A549 (cell line): ENCODE results near the gene TMSB4X. TPM values are rescaled to one million over a fixed set of nuclear protein-coding genes. Genes with fewer than 3 reads are reported as not detected.

ENCODE experiments used
- ATAC-seq, 2 experiments: fragments of 200-7000 bp in 1 of 2; fragments of >200 bp in 1 of 2; cut with Nextera tagmentation in 1 of 2; cut with Tn5 transposase in 1 of 2; 3 replicates each; pipeline versions ENCODE4 v1.8.0 to v1.9.1; 2018 to 2020; ENCODE audit warnings: mild to moderate bottlenecking in 1 of 2, moderate library complexity in 1 of 2
- CTCF ChIA-PET: fragments of 300-600 bp; sonication (Branson Sonifier 250); formaldehyde crosslinking; extraction: SDS; loops from one replicate; lab custom pipeline; 2021; ENCODE audit warnings: antibody characterized with exemption, inconsistent platforms; lab: Yijun Ruan, JAX
- POLR2A ChIA-PET: fragments of 350-600 bp; formaldehyde crosslinking; extraction: SDS; loops from one replicate; lab custom pipeline; 2021; ENCODE audit warnings: antibody characterized with exemption, inconsistent platforms; lab: Yijun Ruan, JAX
- DNase-seq, 2 experiments: peaks; one replicate each; pipeline versions ENCODE4 v3.0.0 to v3.0.0-alpha.2; 2011 to 2016; ENCODE audit warnings: low read depth in 1 of 2, low spot score in 1 of 2
- FAIRE-seq: peaks from 2 replicates; lab custom pipeline; 2011; peaks lifted over from hg19 to GRCh38; lab: Jason Lieb, UNC
- H3K27ac ChIP-seq, 2 experiments: fragments of >200 bp; sonication (Bioruptor Twin); formaldehyde crosslinking; 3 replicates each; pipeline ENCODE4 v1.5.1; 2016 to 2017
- H3K4me1 ChIP-seq: fragments of >200 bp; sonication (Bioruptor Twin); formaldehyde crosslinking; 3 replicates; pipeline ENCODE4 v1.6.1; 2016
- H3K4me2 ChIP-seq: fragments of >200 bp; sonication (Bioruptor Twin); formaldehyde crosslinking; 3 replicates; pipeline ENCODE4 v1.6.1; 2016
- H3K4me3 ChIP-seq: fragments of >200 bp; sonication (Bioruptor Twin); formaldehyde crosslinking; 3 replicates; pipeline ENCODE4 v1.5.1; 2016
- H3K9me3 ChIP-seq: fragments of >200 bp; sonication (Bioruptor Twin); formaldehyde crosslinking; 3 replicates; pipeline ENCODE4 v1.6.1; 2016
- BHLHE40 ChIP-seq: IDR thresholded peaks from 2 replicates; pipeline ENCODE4 v1.6.1; 2012; ENCODE audit warnings: low read depth, low read length, inconsistent platforms
- CBX2 ChIP-seq: fragments of 200-600 bp; sonication (generic); IDR thresholded peaks from 2 replicates; pipeline ENCODE4 v1.6.1; 2016; ENCODE audit warnings: low read depth, mild to moderate bottlenecking, borderline replicate concordance
- CBX8 ChIP-seq: fragments of 200-600 bp; sonication (generic); IDR thresholded peaks from 2 replicates; pipeline ENCODE4 v1.6.1; 2016
- CEBPB ChIP-seq, 2 experiments: fragments of >200 bp in 1 of 2; sonication (Bioruptor Twin) in 1 of 2; formaldehyde crosslinking in 1 of 2; IDR thresholded peaks; 2 replicates each; pipeline ENCODE4 v1.6.1; 2012 to 2016
- CHD4 ChIP-seq: fragments of 200-600 bp; sonication (generic); IDR thresholded peaks from 2 replicates; pipeline ENCODE4 v1.6.1; 2016; ENCODE audit warnings: antibody characterized with exemption, mild to moderate bottlenecking, borderline replicate concordance
- ELK1 ChIP-seq: fragments of 150-350 bp; IDR thresholded peaks from 2 replicates; pipeline ENCODE4 v1.6.1; 2014; ENCODE audit warnings: low read depth, mild to moderate bottlenecking, low read length
- ESRRA ChIP-seq: fragments of 150-350 bp; IDR thresholded peaks from 2 replicates; pipeline ENCODE4 v1.6.1; 2014; ENCODE audit warnings: mild to moderate bottlenecking, low read length, borderline replicate concordance
- FOSB ChIP-seq: fragments of 250-450 bp; sonication (Bioruptor Pico); IDR thresholded peaks from 2 replicates; pipeline ENCODE4 v1.5.0; 2020; ENCODE audit warnings: mild to moderate bottlenecking, moderate library complexity
- FOSL2 ChIP-seq, 2 experiments: fragments of 450-650 bp in 1 of 2; fragments of >200 bp in 1 of 2; sonication (Bioruptor Twin) in 1 of 2; formaldehyde crosslinking; IDR thresholded peaks; 2 replicates each; pipeline versions ENCODE4 v1.5.0 to v1.6.1; 2016 to 2020; ENCODE audit warnings: mild to moderate bottlenecking in 1 of 2, moderate library complexity in 1 of 2
- HEYL ChIP-seq: fragments of 250-450 bp; sonication (Bioruptor Pico); IDR thresholded peaks from 2 replicates; pipeline ENCODE4 v1.8.0; 2021; ENCODE audit warnings: mild to moderate bottlenecking, moderate library complexity
- HOXB13 ChIP-seq: fragments of 250-450 bp; sonication (Bioruptor Pico); IDR thresholded peaks from 2 replicates; pipeline ENCODE4 v1.5.0; 2020; ENCODE audit warnings: low read depth, mild to moderate bottlenecking, moderate library complexity
- JUN ChIP-seq, 2 experiments: fragments of >200 bp; sonication (Bioruptor Twin); formaldehyde crosslinking; IDR thresholded peaks; 2 replicates in 1 of 2; 3 replicates in 1 of 2; pipeline ENCODE4 v1.6.1; 2016 to 2017
- MAFK ChIP-seq: fragments of 450-650 bp; IDR thresholded peaks from 2 replicates; pipeline ENCODE4 v1.6.1; 2014; ENCODE audit not compliant: partially characterized antibody
- NPAS2 ChIP-seq: fragments of 250-450 bp; sonication (Bioruptor Pico); IDR thresholded peaks from 2 replicates; pipeline ENCODE4 v1.8.0; 2022; ENCODE audit warnings: mild to moderate bottlenecking, moderate library complexity, borderline replicate concordance
- POLR2A ChIP-seq: IDR thresholded peaks from 2 replicates; pipeline ENCODE4 v1.6.1; 2012; ENCODE audit warnings: mild to moderate bottlenecking, low read length
- POLR2AphosphoS2 ChIP-seq: conservative IDR thresholded peaks from 2 replicates; pipeline ENCODE4 v1.6.1; 2012; ENCODE audit warnings: low read length, improper control_type of control experiment, inconsistent platforms
- RARB ChIP-seq: fragments of 250-450 bp; sonication (Bioruptor Pico); IDR thresholded peaks from 2 replicates; pipeline ENCODE4 v1.8.0; 2021; ENCODE audit warnings: mild to moderate bottlenecking, moderate library complexity
- RFX5 ChIP-seq: fragments of 450-650 bp; IDR thresholded peaks from 2 replicates; pipeline ENCODE4 v1.7.1; 2014; ENCODE audit warnings: antibody characterized with exemption, mild to moderate bottlenecking, moderate library complexity
- RNF2 ChIP-seq: fragments of 200-600 bp; sonication (generic); IDR thresholded peaks from 2 replicates; pipeline ENCODE4 v1.6.1; 2016; ENCODE audit warnings: low read depth, mild to moderate bottlenecking, antibody characterized with exemption, moderate library complexity, borderline replicate concordance
- SREBF2 ChIP-seq: fragments of 450-650 bp; IDR thresholded peaks from 2 replicates; pipeline ENCODE4 v1.6.1; 2014; ENCODE audit warnings: mild to moderate bottlenecking, moderate library complexity
- TFCP2L1 ChIP-seq: fragments of 250-450 bp; sonication (Bioruptor Pico); IDR thresholded peaks from 2 replicates; pipeline ENCODE4 v1.5.0; 2021; ENCODE audit warnings: mild to moderate bottlenecking
- ZNF302 ChIP-seq: fragments of 250-450 bp; sonication (Bioruptor Pico); IDR thresholded peaks from 2 replicates; pipeline ENCODE4 v1.9.0; 2021; ENCODE audit warnings: inconsistent platforms, mild to moderate bottlenecking, moderate library complexity
- WGBS: methylation state at CpG from one replicate; pipeline ENCODE4 v1.1.6; 2017; ENCODE audit errors: missing lambda C conversion rate; 5-methylcytosine and 5-hydroxymethylcytosine counted together
- polyA plus RNA-seq, 4 experiments: library from polyadenylated mRNA; depleted of rRNA in 3 of 4; stranded (reverse); fragments of >200 nt; fragmentation: RNase III in 1 of 4; extraction: RNeasy Plus Mini Kit Qiagen cat#74134 plus additional on column Dnase treatment in 1 of 4; gene quantifications; 2 replicates in 3 of 4; 3 replicates in 1 of 4; pipeline ENCODE4 v1.2.3, GENCODE V29; 2011 to 2017
- TF ChIP-seq, protein P1 (sequence below): fragments of 250-450 bp; sonication (Bioruptor Pico); IDR thresholded peaks from 2 replicates; pipeline ENCODE4 v1.5.0; 2020; ENCODE audit warnings: low read depth, mild to moderate bottlenecking, moderate library complexity

The TMSB4X gene
- polyA plus RNA-seq, 2 of the 4 experiments (the other 2 are of a cell fraction) = 3,130 to 7,447 TPM

- DNase-seq = no peak
Measured at GRCh38 chrX:13008189-13008533, 33.3 kb downstream of the TMSB4X start.

GRCh38 chrX:13008851-13009250 lies 33.9 kb downstream of the TMSB4X start:
- FAIRE-seq = peak; percentile 76
- H3K4me2 ChIP-seq = peak overlapping the region; percentile 61
- no peak overlapping the region for H3K4me3 ChIP-seq
- no peaks in the 10 kb centered on the region for H3K9me3 ChIP-seq
- peak overlapping the region; percentile 61 to 86; a peak in 5 of 6 replicates for H3K27ac ChIP-seq
- TF ChIP-seq BHLHE40 (no peak), HEYL (CRISPR knock-in tag) (no peak), JUN (IDR thresholded peaks at IDR 0.05) (no peak), CBX2 (no peak), FOSL2 (IDR thresholded peaks at IDR 0.05) (no peak), FOSL2 (CRISPR knock-in tag; IDR thresholded peaks at IDR 0.05) (no peak), TFCP2L1 (CRISPR knock-in tag) (no peak), POLR2AphosphoS2 (no peak), POLR2A (no peak)
- TF ChIP-seq, all 56 proteins: peak for 0
- DNase-seq (no peak), ATAC-seq (no peak)
- WGBS = 92% methylated on average over 3 of the region's 3 CpGs
- H3K4me1 ChIP-seq = peaks cover 62% of the 10 kb centered on the region
- CTCF ChIA-PET = interaction anchor here (0.8 to 1.1 kb wide), 2 partner anchors 10 to 24 kb away, joined by 3 to 4 read pairs; no protein-coding TSS in a partner anchor
- POLR2A ChIA-PET = no interaction called here

More at GRCh38 chrX:13008189-13008533, 33.3 kb downstream of the TMSB4X start:
- H3K27ac ChIP-seq = peak overlapping the region; percentile 61 to 86
- H3K4me2 ChIP-seq = peak overlapping the region; percentile 61
- peaks cover 56% of the 10 kb centered on the region for H3K4me1 ChIP-seq
- CTCF ChIA-PET = interaction anchor here (1.6 kb wide), 1 partner anchor 10 kb away, joined by 5 read pairs; no protein-coding TSS in a partner anchor
- POLR2A ChIA-PET = no interaction called here
- TF ChIP-seq HOXB13 (CRISPR knock-in tag) (no peak), ZNF302 (CRISPR knock-in tag) (no peak), FOSB (CRISPR knock-in tag) (no peak), ESRRA (no peak), POLR2AphosphoS2 (no peak)
- TF ChIP-seq, all 56 proteins: peak for 0
- FAIRE-seq (no peak), ATAC-seq (peak in 1 of 2 experiments; percentile 72; a peak in 3 of 6 replicates)
- no peak overlapping the region for H3K4me3 ChIP-seq
- 3% methylated on average over 2 of the region's 2 CpGs for WGBS
- H3K9me3 ChIP-seq = no peaks in the 10 kb centered on the region

- no peak for DNase-seq
- TF ChIP-seq RARB (CRISPR knock-in tag) (no peak), HOXB13 (CRISPR knock-in tag) (no peak), JUN (IDR thresholded peaks at IDR 0.05) (no peak), FOSB (CRISPR knock-in tag) (no peak), POLR2A (no peak), POLR2AphosphoS2 (no peak), NPAS2 (CRISPR knock-in tag) (no peak), CHD4 (no peak), RNF2 (no peak), CBX8 (no peak)
- TF ChIP-seq, protein P1, sequence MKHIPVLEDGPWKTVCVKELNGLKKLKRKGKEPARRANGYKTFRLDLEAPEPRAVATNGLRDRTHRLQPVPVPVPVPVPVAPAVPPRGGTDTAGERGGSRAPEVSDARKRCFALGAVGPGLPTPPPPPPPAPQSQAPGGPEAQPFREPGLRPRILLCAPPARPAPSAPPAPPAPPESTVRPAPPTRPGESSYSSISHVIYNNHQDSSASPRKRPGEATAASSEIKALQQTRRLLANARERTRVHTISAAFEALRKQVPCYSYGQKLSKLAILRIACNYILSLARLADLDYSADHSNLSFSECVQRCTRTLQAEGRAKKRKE (CRISPR knock-in tag) = no peak
- no peak for ATAC-seq
- CTCF ChIA-PET = interaction anchor here (0.8 to 1.1 kb wide), 3 partner anchors 9 to 328 kb away, joined by 3 to 4 read pairs (median 3); no protein-coding TSS in a partner anchor
- 57% methylated on average over 3 of the region's 3 CpGs for WGBS
- Histone ChIP-seq H3K4me1 (peaks cover 66% of the 10 kb centered on the region), H3K4me3 (no peak overlapping the region), H3K27ac (peak overlapping the region; percentile 19 to 86; a peak in 4 of 6 replicates), H3K9me3 (no peaks in the 10 kb centered on the region), H3K4me2 (no peak overlapping the region)
- POLR2A ChIA-PET = no interaction called here
- no peak for FAIRE-seq
Measured at GRCh38 chrX:13009273-13009672, 34.4 kb downstream of the TMSB4X start.

- Histone ChIP-seq H3K9me3 (no peaks in the 10 kb centered on the region), H3K27ac (peak overlapping the region in 1 of 2 experiments; percentile 86; a peak in 3 of 6 replicates), H3K4me2 (no peak overlapping the region), H3K4me1 (peaks cover 72% of the 10 kb centered on the region), H3K4me3 (no peak overlapping the region)
- FAIRE-seq (peak; percentile 23), DNase-seq (no peak), ATAC-seq (no peak)
- no peak for TF ChIP-seq RNF2
- TF ChIP-seq FOSB (CRISPR knock-in tag) = no peak
- no peak for TF ChIP-seq POLR2A
- no peak for TF ChIP-seq MAFK
- TF ChIP-seq SREBF2 = no peak
- no peak for TF ChIP-seq ELK1
- TF ChIP-seq FOSL2 (IDR thresholded peaks at IDR 0.05) = no peak
- no peak for TF ChIP-seq FOSL2 (CRISPR knock-in tag; IDR thresholded peaks at IDR 0.05)
- no peak for TF ChIP-seq CEBPB (IDR thresholded peaks at IDR 0.05)
- no peak for TF ChIP-seq RFX5
- CTCF ChIA-PET = interaction anchor here (0.5 to 1.1 kb wide), 3 partner anchors 23 to 455 kb away, joined by 3 read pairs; no protein-coding TSS in a partner anchor
- 85% methylated on average over 8 of the region's 8 CpGs for WGBS
- POLR2A ChIA-PET = interaction anchor here (1.0 kb wide), 1 partner anchor 32 kb away, joined by 4 read pairs; no protein-coding TSS in a partner anchor
Measured at GRCh38 chrX:13009844-13010243, 34.9 kb downstream of the TMSB4X start.
